HepG2 (cell line): ENCODE data around the gene SLC4A5. TPM values are rescaled to one million over a fixed set of nuclear protein-coding genes. Genes with fewer than 3 reads are reported as not detected.

Experiments
- ATAC-seq: fragments of 200-7000 bp; cut with Tn5 transposase; 3 replicates; pipeline ENCODE4 v1.9.1; 2020; ENCODE audit warnings: mild to moderate bottlenecking, moderate library complexity
- BruUV-seq: library from RNA; stranded (reverse); fragments of 400-500 nt; replicated peaks from 2 replicates; lab custom pipeline; 2021; lab: Mats Ljungman, UMichigan
- CTCF ChIA-PET: fragments of 300-600 bp; formaldehyde crosslinking; extraction: SDS; loops from one replicate; lab custom pipeline; 2021; ENCODE audit warnings: low total read pairs, inconsistent platforms, low intra/inter-chr PET ratio; lab: Yijun Ruan, JAX
- POLR2A ChIA-PET: fragments of 350-600 bp; sonication (Branson Sonifier 250); formaldehyde crosslinking; loops from one replicate; lab custom pipeline; 2020; ENCODE audit warnings: antibody characterized with exemption, inconsistent platforms; lab: Yijun Ruan, JAX
- DNase-seq: peaks from one replicate; pipeline ENCODE4 v3.0.0-alpha.2; 2015; ENCODE audit warnings: low spot score
- FAIRE-seq: peaks from 3 replicates; lab custom pipeline; 2011; peaks lifted over from hg19 to GRCh38; lab: Jason Lieb, UNC
- H2AFZ ChIP-seq: one replicate; pipeline ENCODE4 v1.6.1; 2011; ENCODE audit warnings: low read length, inconsistent platforms
- H3K27ac ChIP-seq: fragments of 300-600 bp; 3 replicates; pipeline ENCODE4 v1.8.0; 2011; ENCODE audit warnings: mixed run types, mild to moderate bottlenecking, mixed read lengths, low read length, inconsistent platforms; ENCODE audit not compliant: insufficient read depth; ENCODE audit errors: extremely low read length
- H3K27me3 ChIP-seq, 2 experiments: fragments of 200-600 bp in 1 of 2; 2 replicates in 1 of 2; 3 replicates in 1 of 2; pipeline versions ENCODE4 v1.6.0 to v1.8.0; 2011; ENCODE audit warnings: low read length in 2 of 2, mild to moderate bottlenecking in 2 of 2, moderate library complexity in 2 of 2, inconsistent platforms in 1 of 2; ENCODE audit not compliant: insufficient read depth in 2 of 2, control insufficient read depth in 1 of 2
- H3K36me3 ChIP-seq, 2 experiments: fragments of 200-600 bp in 1 of 2; replicated peaks in 1 of 2; 2 replicates in 1 of 2; 3 replicates in 1 of 2; pipeline versions ENCODE4 v1.5.1 to v1.8.0; 2011; ENCODE audit warnings: low read length in 2 of 2, inconsistent platforms in 1 of 2; ENCODE audit not compliant: insufficient read depth in 2 of 2, control insufficient read depth in 1 of 2
- H3K4me1 ChIP-seq: 2 replicates; pipeline ENCODE4 v1.5.1; 2012; ENCODE audit warnings: low read length, inconsistent platforms; ENCODE audit not compliant: insufficient read depth
- H3K4me2 ChIP-seq: 2 replicates; pipeline ENCODE4 v1.6.0; 2011; ENCODE audit warnings: low read depth, low read length, inconsistent platforms
- H3K4me3 ChIP-seq, 3 experiments: fragments of 200-600 bp in 1 of 3; sonication (generic), shearing (Covaris generic) in 1 of 3; replicated peaks in 1 of 3; 2 replicates each; pipeline ENCODE4 v1.5.1; 2011 to 2016; ENCODE audit warnings: low read length in 3 of 3, inconsistent platforms in 2 of 3, low read depth in 2 of 3, mild to moderate bottlenecking in 2 of 3, control low read depth in 1 of 3, mixed read lengths in 1 of 3; ENCODE audit not compliant: insufficient read depth in 1 of 3
- H3K79me2 ChIP-seq: one replicate; pipeline ENCODE4 v1.6.1; 2011; ENCODE audit warnings: low read length, inconsistent platforms; ENCODE audit not compliant: insufficient read depth
- H3K9ac ChIP-seq: 2 replicates; pipeline ENCODE4 v1.6.0; 2011; ENCODE audit warnings: mild to moderate bottlenecking, low read depth, low read length, inconsistent platforms; ENCODE audit not compliant: insufficient read depth
- H3K9me3 ChIP-seq: 2 replicates; pipeline ENCODE4 v1.5.1; 2012; ENCODE audit warnings: mild to moderate bottlenecking, low read length
- H4K20me1 ChIP-seq: 2 replicates; pipeline ENCODE4 v1.6.0; 2011; ENCODE audit warnings: inconsistent platforms, mild to moderate bottlenecking, low read length, moderate library complexity; ENCODE audit not compliant: insufficient read depth
- ATF7 ChIP-seq, 2 experiments: fragments of 450-650 bp in 1 of 2; sonication (generic) in 1 of 2; formaldehyde crosslinking in 1 of 2; IDR thresholded peaks; 2 replicates each; pipeline versions ENCODE4 v1.4.0 to v1.6.1; 2016 to 2020; ENCODE audit warnings: antibody characterized with exemption in 1 of 2, mild to moderate bottlenecking in 1 of 2, missing genetic modification reagents in 1 of 2
- CEBPB ChIP-seq: IDR thresholded peaks from 2 replicates; pipeline ENCODE4 v1.6.1; 2011; ENCODE audit warnings: low read depth, low read length, improper control_type of control experiment, borderline replicate concordance
- HCFC1 ChIP-seq: fragments of 150-350 bp; IDR thresholded peaks from 2 replicates; pipeline ENCODE4 v1.6.1; 2014; ENCODE audit warnings: low read depth, low read length
- MED13 ChIP-seq: sonication (generic); formaldehyde crosslinking; IDR thresholded peaks from 2 replicates; pipeline ENCODE4 v1.5.0; 2020; ENCODE audit warnings: missing genetic modification reagents
- MLXIP ChIP-seq: sonication (generic); formaldehyde crosslinking; IDR thresholded peaks from 2 replicates; pipeline ENCODE4 v1.9.0; 2021; ENCODE audit warnings: missing genetic modification reagents, borderline replicate concordance
- ZNF234 ChIP-seq: sonication (generic); formaldehyde crosslinking; conservative IDR thresholded peaks from 2 replicates; pipeline ENCODE4 v1.5.1; 2020; ENCODE audit warnings: mild to moderate bottlenecking, missing genetic modification reagents
- ZNF335 ChIP-seq: sonication (generic); formaldehyde crosslinking; IDR thresholded peaks from 2 replicates; pipeline ENCODE4 v1.4.0; 2020; ENCODE audit warnings: missing genetic modification reagents
- ZNF383 ChIP-seq: sonication (generic); formaldehyde crosslinking; IDR thresholded peaks from 2 replicates; pipeline ENCODE4 v1.4.0; 2020; ENCODE audit warnings: missing genetic modification reagents, mild to moderate bottlenecking, borderline replicate concordance
- ZNF790 ChIP-seq: sonication (generic); formaldehyde crosslinking; IDR thresholded peaks from 2 replicates; pipeline ENCODE4 v1.8.0; 2022; ENCODE audit warnings: missing genetic modification reagents, mild to moderate bottlenecking, borderline replicate concordance
- WGBS: methylation state at CpG from one replicate; pipeline ENCODE4 v1.1.6; 2017; ENCODE audit warnings: low lambda C conversion rate; 5-methylcytosine and 5-hydroxymethylcytosine counted together
- in situ Hi-C: cut with HindIII; loops from 2 replicates; pipeline ENCODE4 v1.10.0; 2017; ENCODE audit warnings: low pct_unique_long_range_greater_than_20kb; ENCODE audit not compliant: extremely low pct_ligation_motif_present
- intact Hi-C: fragments of 100-400 bp; cut with micrococcal nuclease; formaldehyde crosslinking; loops from one replicate; pipeline ENCODE4 v1.10.0; 2022; ENCODE audit not compliant: unreplicated experiment
- polyA plus RNA-seq, 8 experiments: library from polyadenylated mRNA; depleted of rRNA in 3 of 8; stranded (reverse) in 7 of 8; unstranded in 1 of 8; fragments of >200 nt; fragmentation: Illumina TruSeq in 4 of 8; extraction: Trizol in 4 of 8; gene quantifications; 2 replicates each; pipeline versions ENCODE4 v1.2.1 to v1.2.3, GENCODE V29; 2011 to 2016; ENCODE audit warnings: low read depth in 4 of 8, missing spikeins in 1 of 8, mixed read lengths in 1 of 8; ENCODE audit not compliant: insufficient read depth in 1 of 8
- total RNA-seq, 5 experiments: library from RNA; depleted of rRNA; stranded (reverse); fragments of >200 nt; fragmentation: Illumina TruSeq; extraction: Trizol; gene quantifications; 2 replicates each; pipeline ENCODE4 v1.2.3, GENCODE V29; 2016; ENCODE audit warnings: low read depth in 1 of 5
- TF ChIP-seq, protein P1 (sequence below): sonication (generic); formaldehyde crosslinking; IDR thresholded peaks from 2 replicates; pipeline ENCODE4 v1.4.0; 2020; ENCODE audit warnings: missing genetic modification reagents, borderline replicate concordance
- TF ChIP-seq, protein P2 (sequence below): sonication (generic); formaldehyde crosslinking; conservative IDR thresholded peaks from 2 replicates; pipeline ENCODE4 v1.4.0; 2020; ENCODE audit warnings: missing genetic modification reagents

Gene SLC4A5
- total and polyA plus RNA-seq, 2 of the 13 experiments (the other 11 are each of a cell fraction or from before 2014, with no cell fraction given): 0.50 TPM; not detected in 1

DNA sequence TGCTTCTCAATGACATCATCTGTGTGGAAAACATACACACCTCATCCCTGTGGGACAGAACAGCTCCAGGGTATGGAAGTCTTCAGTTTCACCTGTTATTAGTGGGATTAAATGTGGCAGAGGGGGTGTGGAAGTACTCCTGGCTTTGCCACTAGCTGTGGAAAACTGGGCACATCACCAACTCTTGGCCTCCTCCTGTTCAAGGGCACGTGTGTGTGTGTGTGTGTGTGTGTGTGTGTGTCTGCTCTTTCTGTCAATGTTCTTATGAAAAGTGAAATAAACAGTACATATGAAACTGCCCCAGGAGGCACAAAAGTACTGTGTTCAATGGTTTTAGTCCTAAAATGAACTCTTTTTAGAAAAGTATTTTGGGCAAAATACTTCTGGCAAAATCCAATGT, 78.9 kb downstream of the SLC4A5 start:
- H3K79me2 ChIP-seq: no peaks in the 10 kb centered on the region
- H3K9ac ChIP-seq: no peak overlapping the region
- no peaks in the 10 kb centered on the region for H3K9me3 ChIP-seq
- no peak for FAIRE-seq
- ChIA-PET CTCF (no interaction called here), POLR2A (no interaction called here)
- TF ChIP-seq ZNF790 (CRISPR knock-in tag): no peak
- peak; percentile 82 for TF ChIP-seq ATF7 (IDR thresholded peaks at IDR 0.05)
- no peak for TF ChIP-seq ATF7 (CRISPR knock-in tag; IDR thresholded peaks at IDR 0.05)
- no peaks in the 10 kb centered on the region for H3K36me3 ChIP-seq
- peaks cover 3 to 4% of the 10 kb centered on the region in 2 experiments; a peak in 2 of 5 replicates for H3K27me3 ChIP-seq
- no peak overlapping the region for H3K27ac ChIP-seq
- intact Hi-C loops (no loop called here), in situ Hi-C loops (loop anchor here (5.0 kb wide), 1 partner anchor 73 kb away; no protein-coding TSS in a partner anchor)
- 0% methylated on average over 1 of the region's 1 CpG for WGBS
- no peak for DNase-seq
- no peak overlapping the region for H3K4me2 ChIP-seq
- H3K4me1 ChIP-seq: peaks cover 16% of the 10 kb centered on the region
- BruUV-seq: no TSS peak
- H3K4me3 ChIP-seq: no peak overlapping the region
- no peaks in the 10 kb centered on the region for H4K20me1 ChIP-seq
- no peak overlapping the region for H2AFZ ChIP-seq
- ATAC-seq: no peak

GRCh38 chr2:74262681-74263080, 80.5 kb downstream of the SLC4A5 start:
- Histone ChIP-seq H3K4me1 (peaks cover 16% of the 10 kb centered on the region), H3K79me2 (no peaks in the 10 kb centered on the region), H3K9ac (no peak overlapping the region), H3K9me3 (no peaks in the 10 kb centered on the region), H3K4me2 (no peak overlapping the region), H4K20me1 (no peaks in the 10 kb centered on the region), H3K4me3 (no peak overlapping the region), H3K36me3 (no peaks in the 10 kb centered on the region), H3K27ac (no peak overlapping the region), H3K27me3 (peaks cover 3 to 10% of the 10 kb centered on the region in 2 experiments; a peak in 3 of 5 replicates), H2AFZ (no peak overlapping the region)
- ATAC-seq (no peak), FAIRE-seq (no peak), DNase-seq (no peak)
- intact Hi-C loops: no loop called here
- BruUV-seq: no TSS peak
- WGBS: 60% methylated on average over 6 of the region's 6 CpGs
- POLR2A ChIA-PET: no interaction called here
- in situ Hi-C loops: loop anchor here (5.0 kb wide), 1 partner anchor 75 kb away; no protein-coding TSS in a partner anchor
- CTCF ChIA-PET: no interaction called here
- TF ChIP-seq, protein P1, sequence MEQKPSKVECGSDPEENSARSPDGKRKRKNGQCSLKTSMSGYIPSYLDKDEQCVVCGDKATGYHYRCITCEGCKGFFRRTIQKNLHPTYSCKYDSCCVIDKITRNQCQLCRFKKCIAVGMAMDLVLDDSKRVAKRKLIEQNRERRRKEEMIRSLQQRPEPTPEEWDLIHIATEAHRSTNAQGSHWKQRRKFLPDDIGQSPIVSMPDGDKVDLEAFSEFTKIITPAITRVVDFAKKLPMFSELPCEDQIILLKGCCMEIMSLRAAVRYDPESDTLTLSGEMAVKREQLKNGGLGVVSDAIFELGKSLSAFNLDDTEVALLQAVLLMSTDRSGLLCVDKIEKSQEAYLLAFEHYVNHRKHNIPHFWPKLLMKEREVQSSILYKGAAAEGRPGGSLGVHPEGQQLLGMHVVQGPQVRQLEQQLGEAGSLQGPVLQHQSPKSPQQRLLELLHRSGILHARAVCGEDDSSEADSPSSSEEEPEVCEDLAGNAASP (CRISPR knock-in tag): no peak
- TF ChIP-seq ZNF335 (CRISPR knock-in tag) (no peak), MED13 (no peak), MLXIP (CRISPR knock-in tag) (no peak), CEBPB (no peak), ZNF383 (CRISPR knock-in tag) (no peak), ZNF234 (CRISPR knock-in tag) (no peak), HCFC1 (no peak)
- TF ChIP-seq, protein P2, sequence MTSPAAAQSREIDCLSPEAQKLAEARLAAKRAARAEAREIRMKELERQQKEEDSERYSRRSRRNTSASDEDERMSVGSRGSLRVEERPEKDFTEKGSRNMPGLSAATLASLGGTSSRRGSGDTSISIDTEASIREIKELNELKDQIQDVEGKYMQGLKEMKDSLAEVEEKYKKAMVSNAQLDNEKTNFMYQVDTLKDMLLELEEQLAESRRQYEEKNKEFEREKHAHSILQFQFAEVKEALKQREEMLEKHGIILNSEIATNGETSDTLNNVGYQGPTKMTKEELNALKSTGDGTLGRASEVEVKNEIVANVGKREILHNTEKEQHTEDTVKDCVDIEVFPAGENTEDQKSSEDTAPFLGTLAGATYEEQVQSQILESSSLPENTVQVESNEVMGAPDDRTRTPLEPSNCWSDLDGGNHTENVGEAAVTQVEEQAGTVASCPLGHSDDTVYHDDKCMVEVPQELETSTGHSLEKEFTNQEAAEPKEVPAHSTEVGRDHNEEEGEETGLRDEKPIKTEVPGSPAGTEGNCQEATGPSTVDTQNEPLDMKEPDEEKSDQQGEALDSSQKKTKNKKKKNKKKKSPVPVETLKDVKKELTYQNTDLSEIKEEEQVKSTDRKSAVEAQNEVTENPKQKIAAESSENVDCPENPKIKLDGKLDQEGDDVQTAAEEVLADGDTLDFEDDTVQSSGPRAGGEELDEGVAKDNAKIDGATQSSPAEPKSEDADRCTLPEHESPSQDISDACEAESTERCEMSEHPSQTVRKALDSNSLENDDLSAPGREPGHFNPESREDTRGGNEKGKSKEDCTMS (CRISPR knock-in tag): no peak
